Measurements from ENCODE around the gene GRPEL2.

GRPEL2 gene, protein sequence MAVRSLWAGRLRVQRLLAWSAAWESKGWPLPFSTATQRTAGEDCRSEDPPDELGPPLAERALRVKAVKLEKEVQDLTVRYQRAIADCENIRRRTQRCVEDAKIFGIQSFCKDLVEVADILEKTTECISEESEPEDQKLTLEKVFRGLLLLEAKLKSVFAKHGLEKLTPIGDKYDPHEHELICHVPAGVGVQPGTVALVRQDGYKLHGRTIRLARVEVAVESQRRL

DNA sequence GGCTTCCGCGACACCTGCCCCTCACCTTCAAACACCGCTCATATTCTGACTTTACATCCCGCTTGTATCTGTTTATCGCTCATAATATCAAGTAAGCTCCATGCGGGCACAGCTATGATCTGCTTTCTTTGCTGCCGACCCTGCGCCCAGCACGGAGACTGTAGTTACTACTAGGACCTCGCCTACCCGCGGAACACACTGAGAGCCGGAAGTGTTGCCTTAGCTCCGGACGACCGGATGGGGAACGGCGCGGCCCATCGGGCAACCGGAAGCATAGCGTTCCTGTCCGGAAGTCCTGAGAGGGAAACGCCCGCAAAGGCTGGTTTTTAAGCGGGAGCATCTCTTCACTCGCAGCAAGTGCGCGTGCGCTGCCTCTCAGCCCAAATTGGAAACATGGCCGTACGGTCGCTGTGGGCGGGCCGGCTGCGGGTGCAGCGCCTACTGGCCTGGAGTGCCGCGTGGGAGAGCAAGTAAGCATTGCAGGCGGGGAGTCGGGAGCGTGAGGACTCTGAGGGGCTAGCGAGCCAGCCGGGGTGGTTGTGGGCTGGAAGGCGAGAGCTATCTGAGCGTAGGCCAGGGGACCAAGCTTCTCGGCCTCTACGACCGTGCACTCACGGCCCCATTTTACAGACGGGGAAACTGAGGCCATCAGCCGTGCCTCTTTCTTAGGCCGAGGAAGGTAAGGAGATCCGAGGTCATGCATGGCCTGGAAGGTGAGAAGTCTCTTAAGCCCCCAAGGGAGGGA, at the start of gene GRPEL2:
Gene GRPEL2, plus strand, starts transcription at position 353 of the 745 bp plus-strand sequence. Its CDS starts 41 bp downstream, at position 394.
- peak; percentile 95 for DNase-seq (ENCODE audit: low spot score)

DNA sequence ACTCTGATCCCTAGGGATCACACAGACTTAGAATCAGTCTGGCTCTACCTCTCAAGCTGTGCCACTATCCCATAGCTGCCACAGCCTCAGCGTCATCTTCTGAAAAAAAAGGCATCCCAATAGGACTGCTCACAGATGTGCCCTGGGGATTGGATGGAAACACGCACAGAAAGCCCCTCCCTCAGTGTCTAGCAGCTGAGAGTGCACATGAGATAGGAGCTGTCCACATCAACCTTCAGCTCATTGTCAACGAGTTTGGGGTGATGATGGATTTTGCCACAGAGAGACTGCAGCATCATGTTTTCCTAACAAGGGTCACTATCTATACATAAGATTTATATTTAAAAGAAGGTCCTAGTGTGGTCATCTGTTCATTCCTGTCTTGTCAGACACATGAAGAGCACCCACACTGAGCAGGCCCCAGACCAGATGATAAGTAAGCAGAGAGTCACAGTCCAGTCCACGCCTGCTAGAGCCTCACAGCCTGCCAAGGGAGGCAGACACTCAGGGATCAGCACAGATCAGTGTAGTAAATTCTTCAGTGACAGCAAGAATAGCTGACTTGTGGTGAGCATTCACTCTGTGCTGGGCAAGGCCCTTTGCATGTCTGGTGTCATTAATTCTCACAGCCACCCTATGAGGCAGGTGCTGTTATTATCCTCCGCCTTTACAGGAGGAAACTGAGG, 47.8 kb upstream of the GRPEL2 start:
- no peak for DNase-seq (ENCODE audit: low spot score)

DNA sequence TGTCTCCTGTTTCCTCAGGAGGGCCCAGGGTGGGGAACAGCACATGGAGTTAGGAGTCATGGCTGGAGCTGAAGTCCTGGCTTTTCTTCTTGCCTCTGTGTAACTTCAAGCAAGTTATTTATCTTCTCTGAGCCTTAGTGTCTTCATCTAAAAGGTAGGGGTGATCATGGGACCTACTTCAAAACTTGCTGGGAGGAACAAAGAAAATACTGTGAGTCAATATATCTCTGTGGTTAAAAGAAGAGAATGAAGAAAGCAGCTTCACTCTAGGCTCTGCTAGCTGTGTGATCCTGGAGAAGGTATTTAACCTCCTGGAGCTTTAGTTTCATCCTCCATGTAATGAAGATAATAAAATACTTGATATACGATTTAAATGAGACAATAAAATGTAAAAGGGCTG, 47.1 kb upstream of the GRPEL2 start:
- DNase-seq (ENCODE audit: low spot score), result no peak

DNA sequence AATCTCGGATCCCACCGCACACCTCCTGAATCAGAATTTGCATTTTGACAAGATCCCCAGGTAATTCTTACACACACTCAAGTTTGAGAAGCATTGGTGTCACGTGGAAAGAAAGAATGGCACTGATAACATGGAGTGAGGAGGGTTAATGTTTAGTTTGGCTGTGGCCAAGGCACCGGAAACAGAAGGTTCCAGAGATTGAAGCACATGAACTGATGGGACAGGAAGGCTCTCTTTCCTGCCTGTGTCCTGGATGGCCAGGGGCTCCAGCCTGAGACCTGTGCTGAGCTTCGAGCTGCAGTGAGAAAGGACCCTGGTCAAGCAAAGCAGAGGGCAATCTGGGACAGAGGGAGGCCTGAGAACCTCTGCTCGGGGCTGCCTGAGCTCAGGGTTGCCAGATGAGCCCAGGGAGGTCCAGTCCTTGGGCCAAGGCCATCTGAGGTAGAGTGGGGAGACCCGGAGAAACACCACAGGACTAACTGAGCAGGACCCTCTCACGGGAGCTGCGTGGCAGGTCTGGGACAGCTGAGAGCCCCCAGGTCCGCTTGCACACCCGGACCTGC, 46.4 kb upstream of the GRPEL2 start:
- no peak for DNase-seq (ENCODE audit: low spot score)

DNA sequence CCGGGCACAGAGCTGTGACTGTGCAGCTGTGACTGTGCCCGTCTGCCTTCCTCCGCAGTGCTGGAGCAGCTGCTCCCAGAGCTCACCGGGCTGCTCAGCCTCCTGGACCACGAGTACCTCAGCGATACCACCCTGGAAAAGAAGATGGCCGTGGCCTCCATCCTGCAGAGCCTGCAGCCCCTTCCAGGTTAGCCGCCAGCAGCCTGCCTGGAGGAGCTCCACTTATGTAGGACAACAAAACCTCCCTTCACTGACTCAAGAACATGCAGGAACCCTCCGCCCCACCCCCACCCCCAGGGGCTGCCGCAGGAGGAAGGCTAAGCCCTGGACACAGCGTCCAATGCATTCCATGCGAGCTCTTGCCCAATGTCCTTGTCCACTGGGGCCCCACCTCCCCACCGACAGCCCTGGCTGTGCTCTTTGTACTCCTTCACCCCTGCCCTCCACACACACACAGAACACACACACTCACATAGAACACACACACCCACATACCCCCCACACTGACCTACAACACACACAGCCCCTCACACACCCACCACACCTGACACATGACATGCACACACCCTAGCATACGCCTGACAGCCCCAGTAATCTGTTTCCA, 45.7 kb upstream of the GRPEL2 start:
- no peak for DNase-seq (ENCODE audit: low spot score)

DNA sequence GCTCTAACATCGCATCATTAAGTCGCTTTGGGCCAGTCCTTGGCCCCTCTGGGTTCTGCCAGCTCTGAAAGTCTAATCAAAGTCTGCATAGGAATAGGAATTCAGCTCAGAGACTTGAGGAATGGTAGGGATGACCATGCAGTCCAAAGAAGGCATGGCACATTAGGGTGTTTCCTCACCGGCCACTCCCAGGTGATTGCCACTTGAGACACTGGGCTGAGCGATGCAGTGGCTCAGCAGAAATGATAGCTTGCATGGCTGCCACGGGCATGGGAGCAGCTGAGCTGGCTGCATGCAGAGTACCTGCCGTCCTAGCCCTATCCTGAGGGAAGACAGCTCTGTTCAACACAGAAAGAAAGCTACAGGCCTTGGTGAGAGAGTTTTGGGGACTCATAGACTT, 44.9 kb upstream of the GRPEL2 start:
- no peak for DNase-seq (ENCODE audit: low spot score)

DNA sequence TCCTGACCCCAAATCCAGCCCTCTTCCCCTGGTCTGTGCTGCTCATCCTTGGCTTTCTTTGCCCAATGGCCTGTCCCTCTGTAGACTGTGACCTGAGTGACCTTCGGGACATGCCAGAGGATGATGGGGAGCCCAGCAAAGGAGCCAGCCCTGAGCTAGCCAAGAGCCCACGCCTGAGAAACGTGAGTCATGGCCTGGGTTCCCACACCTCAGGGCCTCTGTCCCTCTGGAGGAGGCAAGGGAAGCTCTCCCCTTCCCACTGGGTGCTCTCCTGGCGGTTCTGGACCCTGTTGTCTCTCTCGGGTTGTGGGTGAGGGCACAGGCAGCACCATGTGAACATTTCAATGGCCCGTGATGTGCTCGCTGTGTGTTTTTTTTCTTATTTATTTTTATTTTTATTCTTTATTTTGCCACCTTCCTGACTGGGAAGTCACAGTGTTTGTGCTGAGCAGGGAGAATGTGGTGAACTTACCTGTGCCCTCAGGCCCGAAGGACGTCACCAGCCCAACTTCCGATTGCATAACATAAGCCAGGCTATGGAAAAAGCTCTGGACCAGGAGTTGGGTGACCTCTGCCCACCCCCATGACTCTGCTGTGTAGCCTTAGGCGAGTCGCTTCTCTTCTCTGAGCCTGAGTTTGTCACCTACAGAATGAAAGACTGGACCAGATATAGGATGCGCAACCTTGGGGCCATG, 44.1 kb upstream of the GRPEL2 start:
- DNase-seq (ENCODE audit: low spot score), result no peak

DNA sequence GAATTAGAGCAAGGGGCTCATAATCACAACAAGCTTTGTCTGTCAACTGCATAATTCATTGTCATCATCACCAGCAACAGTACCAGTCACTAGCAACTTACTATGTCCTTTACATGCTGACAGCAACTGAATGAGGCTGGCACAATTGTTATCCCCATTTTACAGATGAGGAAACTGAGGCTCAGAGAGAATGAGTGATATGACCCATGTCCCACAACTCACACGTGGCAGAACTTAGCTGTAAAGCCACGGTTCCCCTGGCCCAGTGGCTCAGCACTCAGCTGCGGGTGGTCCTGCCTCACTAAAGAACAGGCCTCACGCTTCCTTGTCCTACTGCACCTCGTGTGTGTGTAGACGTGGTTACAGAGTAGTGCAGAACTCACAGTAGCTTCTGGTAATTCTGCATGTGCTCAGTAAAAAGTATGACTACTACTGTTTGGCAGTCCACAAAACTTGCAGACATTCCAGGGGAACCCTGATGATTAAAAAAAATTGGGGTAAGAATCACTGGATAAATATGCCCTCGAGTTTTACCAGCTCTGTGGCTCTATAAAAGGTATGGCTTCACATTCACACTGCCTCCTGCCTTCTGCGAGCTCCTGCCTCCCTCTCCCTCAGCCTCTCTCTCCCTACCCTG, 43.4 kb upstream of the GRPEL2 start:
- DNase-seq (ENCODE audit: low spot score), result no peak

DNA sequence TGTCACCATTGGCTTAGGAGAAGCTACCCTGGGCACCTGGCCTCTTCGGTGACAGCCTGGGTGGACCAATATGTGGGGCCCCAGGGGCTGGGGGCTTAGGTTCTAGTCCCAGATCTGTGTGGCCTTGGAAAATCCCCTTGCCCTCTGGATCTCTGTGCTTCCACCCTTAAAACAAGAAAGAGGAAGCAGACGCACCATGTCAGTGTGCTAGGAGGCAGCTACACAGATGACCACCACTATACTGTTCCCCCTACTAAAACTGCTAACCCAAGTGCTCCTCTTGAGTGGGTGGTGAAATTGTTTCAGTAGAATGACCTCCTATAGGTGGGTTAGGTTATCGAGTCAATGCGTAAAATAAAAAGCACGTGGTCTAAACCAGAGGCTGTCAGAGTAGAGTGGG, 42.7 kb upstream of the GRPEL2 start:
- DNase-seq (ENCODE audit: low spot score), result no peak

DNA sequence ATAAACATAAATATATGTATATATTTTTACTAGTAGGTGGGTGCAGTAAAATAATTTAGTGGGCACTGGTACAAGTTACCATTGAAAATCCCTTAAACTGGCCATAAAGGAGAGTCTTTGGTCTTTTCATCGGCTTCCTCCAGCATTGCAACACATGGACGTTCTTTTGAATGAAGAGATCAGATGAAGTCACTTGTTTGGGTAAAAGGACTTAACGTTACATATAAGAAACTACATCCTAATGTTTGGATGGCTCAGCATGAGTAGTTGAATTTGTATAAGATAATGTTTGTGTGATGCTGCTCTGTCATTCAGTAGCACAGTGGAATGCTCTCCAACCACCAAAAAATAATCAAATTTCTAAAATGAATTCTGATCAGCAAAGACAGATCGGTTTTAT, 42.1 kb upstream of the GRPEL2 start:
- no peak for DNase-seq (ENCODE audit: low spot score)

DNA sequence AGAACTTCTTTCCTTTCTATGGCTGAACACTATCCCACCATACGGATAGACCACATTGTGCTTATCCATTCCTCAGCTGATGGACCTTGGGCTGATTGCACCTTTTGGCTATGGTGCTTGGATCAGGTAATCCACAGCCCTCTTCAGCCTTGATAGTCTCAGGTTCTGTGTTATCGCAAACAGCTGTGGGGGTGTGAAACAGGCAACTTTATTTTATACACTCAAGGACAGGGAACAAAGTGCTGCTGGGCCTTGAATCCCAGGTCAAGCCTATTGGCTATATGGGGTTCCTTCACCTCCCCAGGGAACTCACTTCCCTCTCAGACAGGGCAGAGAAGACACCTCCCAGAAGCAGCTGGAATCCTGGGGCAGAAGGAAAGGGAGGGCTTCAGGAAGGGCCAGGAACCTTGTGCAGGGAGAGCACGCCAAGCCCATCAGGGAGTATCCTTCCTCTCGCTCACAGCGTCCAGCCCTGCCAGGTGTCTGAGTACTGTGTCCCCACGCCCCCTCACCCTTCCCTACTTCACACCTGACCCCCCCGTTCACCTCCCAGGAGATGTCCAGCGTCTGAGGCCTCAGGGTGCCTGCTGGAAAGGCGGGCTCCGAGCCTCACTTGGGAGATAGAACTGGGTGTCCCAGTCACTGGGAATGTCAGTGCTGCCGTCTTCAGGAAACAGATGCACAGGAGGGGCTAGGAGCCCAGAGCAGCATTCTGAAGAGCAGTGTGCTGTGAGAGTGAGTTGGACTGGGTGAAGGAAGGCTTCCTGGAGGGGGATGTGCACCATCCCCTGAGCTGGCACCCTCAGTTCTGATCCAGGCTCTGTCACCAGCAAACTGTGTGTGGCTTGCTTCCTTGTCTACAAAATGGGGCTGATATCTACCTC, 40.9 kb upstream of the GRPEL2 start:
- no peak for DNase-seq (ENCODE audit: low spot score)

DNA sequence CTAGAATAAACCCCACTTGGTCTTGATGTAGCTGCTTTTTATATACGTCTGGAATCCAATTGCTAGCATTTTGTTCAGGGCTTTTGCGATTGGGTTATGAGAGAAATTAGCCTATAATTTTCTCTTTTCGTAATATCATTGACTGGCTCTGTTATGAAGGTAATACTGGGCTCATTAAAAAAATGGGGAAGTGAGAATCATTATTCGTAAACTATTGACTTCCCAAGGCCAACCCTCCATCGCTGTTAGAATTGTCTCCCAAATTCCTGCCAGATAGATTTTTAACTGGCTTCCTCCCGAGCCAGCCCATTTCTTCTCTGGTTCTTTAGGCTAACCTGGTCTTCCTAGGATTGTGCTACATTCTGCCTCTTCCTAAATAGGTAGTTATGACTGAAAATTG, 35.9 kb upstream of the GRPEL2 start:
- DNase-seq (ENCODE audit: low spot score), result no peak

DNA sequence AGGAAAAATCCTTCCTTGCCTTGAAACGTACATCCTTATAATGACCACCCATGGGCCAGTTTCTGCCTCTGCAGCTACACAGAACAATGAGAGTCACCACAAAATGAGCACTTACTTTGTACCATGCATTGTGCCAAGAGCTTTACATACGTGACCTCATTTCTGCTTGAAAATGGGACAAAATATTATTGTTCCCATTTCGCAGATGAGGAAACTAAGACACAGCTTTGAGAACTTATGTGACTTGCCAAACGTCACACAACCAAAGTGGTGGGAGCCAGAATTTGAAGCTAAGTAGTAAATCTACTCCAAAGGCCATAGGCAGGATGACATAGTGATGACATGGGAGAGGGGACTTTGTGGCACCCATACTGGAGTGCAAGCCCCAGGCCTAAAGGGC, 34.8 kb upstream of the GRPEL2 start:
- no peak for DNase-seq (ENCODE audit: low spot score)

DNA sequence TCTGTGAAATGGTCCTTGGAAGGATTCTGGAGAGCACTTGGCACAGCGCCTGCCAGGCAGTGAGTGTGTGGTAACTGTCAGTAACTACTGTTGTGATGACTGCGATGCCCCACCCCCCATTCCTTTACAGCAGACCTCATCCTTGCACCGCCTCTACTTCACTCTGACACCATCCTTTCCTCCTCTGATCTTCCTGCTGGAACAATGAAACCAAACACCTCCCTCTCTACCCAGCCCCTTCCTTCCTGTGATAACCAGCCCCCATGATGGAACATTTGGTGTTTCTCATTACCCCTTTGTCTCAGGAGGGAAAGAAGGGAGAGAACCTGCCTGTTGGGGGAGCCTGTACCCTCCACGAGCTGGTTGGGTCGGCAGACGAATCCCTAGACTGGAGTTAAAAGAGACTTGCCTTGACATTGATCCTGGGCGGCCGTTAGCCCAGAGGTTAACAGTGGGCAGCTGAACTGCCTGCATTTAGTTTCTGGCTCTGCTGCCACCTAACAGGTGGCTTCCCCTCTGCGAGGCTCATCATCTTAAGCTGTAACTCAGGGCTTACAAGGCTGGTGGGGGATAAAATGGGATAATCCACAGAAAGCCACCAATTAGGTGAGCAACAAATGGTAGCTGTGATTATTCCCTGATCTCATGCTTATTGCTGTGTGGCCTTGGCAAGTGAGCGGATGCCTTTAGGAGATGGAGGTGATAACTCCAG, 34.2 kb upstream of the GRPEL2 start:
- DNase-seq (ENCODE audit: low spot score), result no peak

DNA sequence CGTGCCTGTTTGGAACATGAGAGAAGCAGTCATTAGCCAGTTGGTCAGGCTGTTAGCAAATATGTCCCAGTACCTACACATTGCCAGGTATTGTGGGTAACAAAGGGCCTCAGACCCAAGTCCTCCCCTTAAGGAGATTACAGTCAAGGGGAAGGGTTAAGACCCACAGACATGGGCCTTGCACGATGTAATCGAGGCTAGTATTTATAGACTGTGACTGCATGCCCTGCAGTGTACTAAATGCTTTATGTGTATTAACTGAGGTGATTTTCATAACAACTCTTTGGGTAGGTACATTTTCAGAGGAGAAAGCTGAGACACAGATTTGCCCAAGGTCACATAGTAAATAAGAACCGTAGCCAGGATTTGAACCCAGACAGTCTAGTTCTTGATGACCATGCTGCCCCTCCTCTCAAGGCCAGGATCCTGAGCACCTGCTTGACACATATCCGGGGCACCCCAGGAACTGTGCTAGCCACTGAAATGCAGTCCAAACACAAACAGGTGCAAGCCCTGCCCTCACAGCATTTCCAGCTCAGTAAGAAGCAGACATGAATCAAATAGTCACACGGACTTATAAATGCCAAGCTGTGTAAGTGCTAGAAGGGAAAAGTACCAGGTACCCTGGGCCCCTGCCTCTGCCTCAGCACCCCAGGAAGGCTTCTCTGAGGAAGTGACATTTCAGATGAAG, 32.0 kb upstream of the GRPEL2 start:
- no peak for DNase-seq (ENCODE audit: low spot score)

DNA sequence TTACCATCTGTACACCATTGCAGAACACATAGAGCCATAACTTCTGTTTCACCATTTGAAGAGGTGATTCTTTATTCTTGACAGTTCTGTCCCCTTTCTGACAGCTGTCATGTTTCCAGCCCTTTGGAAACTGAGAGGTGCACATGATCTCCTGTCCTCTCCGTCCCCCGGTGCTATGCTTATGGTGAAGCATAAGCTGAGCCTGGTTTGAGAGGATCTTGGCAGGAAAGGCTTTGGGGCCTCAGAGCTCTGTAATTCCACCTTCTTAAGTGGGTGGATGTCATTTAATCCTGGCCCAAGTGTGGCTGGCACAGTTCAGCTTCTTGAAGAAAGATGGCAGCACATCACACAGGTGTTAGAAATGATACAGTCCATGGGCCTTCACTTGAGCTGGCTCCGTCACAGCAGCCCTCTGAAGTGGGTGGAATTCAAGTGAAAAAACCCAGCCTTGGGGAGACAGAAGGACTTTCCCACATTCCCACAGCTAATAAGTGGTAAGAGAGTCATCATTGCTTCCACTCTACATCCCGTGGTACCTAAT, 30.7 kb upstream of the GRPEL2 start:
- DNase-seq (ENCODE audit: low spot score), result no peak

DNA sequence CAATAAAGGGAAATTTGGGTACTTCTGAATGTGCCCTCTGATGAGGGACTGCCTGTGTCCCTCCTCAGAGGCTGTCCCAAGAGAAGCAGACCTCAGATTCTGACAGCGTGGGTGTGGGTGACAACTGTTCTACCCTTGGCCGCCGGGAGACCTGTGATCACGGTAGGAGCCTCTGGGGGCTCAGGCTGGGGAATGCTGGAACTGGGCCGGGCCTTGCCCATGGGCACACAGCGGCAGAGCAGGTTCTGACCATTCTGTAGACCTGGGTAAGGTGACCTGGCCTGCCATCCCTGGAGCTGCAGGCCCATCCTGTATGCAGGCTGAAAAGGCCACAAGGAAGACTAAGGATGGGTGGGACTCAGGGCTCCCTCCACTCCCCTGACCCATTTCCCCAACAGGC, 29.5 kb upstream of the GRPEL2 start:
- no peak for DNase-seq (ENCODE audit: low spot score)

DNA sequence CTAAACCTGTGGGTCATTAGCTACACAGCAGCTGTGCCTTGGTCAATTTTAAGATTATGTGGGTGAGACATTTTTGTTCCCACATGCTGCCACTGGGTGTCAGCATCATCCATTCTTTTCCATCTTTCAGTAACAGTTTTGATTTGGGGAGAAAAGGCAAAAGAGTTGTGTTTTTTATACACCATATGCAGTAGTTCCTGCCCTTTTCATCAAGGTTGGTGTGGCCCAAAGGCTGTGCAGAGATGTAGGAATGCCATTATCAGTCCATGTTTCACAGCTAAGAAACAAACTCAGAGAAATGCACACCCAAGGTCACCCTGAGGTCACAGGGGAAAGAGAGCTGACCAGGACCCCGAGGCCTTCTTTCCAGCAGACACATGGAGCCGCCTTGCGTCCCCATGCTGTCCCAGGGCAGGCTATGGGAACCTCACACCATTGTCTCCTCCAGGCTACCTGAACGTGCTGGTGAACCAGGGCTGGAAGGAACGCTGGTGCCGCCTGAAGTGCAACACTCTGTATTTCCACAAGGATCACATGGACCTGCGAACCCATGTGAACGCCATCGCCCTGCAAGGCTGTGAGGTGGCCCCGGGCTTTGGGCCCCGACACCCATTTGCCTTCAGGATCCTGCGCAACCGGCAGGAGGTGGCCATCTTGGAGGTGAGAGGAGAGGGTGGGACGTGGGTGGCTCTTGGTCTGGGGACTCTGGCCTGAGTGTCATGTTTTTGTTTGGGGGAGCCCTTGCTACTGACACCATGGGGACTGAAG, 27.8 kb upstream of the GRPEL2 start:
- peak; percentile 41 for DNase-seq (ENCODE audit: low spot score)
